ENCODE results near the gene GPC3. TPM values are rescaled to one million over a fixed set of nuclear protein-coding genes. Genes with fewer than 3 reads are reported as not detected.

Gene GPC3
- total and polyA plus RNA-seq, 2 donors (not counting 3 experiments of a cell fraction or from before 2014, with no cell fraction given): not detected

- Histone ChIP-seq H2AFZ (ENCODE audit: low read depth, low read length) (no peak overlapping the region), H3K9me1 (replicated peaks; ENCODE audit: control insufficient read depth, extremely low read depth, insufficient read depth, low read length) (no peaks in the 10 kb centered on the region), H3K9ac (replicated peaks; ENCODE audit: extremely low read depth, insufficient read depth, low read length) (no peak overlapping the region), H3K4me1 (ENCODE audit: control insufficient read depth, extremely low read depth, insufficient read depth, low read length) (no peaks in the 10 kb centered on the region), H3K4me3 (replicated peaks in 1 of 3; ENCODE audit: insufficient read depth in 1 of 3, low read depth in 1 of 3, low read length in 3 of 3) (no peak overlapping the region), H3K27ac (ENCODE audit: insufficient read depth, low read depth, low read length) (no peak overlapping the region), H3K4me2 (ENCODE audit: insufficient read depth, low read length) (no peak overlapping the region), H3K27me3 (ENCODE audit: control insufficient read depth in 2 of 2, insufficient read depth in 2 of 2, low read length in 2 of 2) (no peaks in the 10 kb centered on the region), H4K20me1 (replicated peaks; ENCODE audit: control insufficient read depth, extremely low read depth, insufficient read depth, low read length) (no peaks in the 10 kb centered on the region), H3K79me2 (ENCODE audit: control insufficient read depth, insufficient read depth, low read length) (no peaks in the 10 kb centered on the region), H3K9me3 (replicated peaks; ENCODE audit: control insufficient read depth, insufficient read depth, low read length) (no peaks in the 10 kb centered on the region), H3K36me3 (ENCODE audit: control insufficient read depth in 2 of 2, extremely low read depth in 1 of 2, insufficient read depth in 2 of 2, low read length in 2 of 2) (no peaks in the 10 kb centered on the region)
- dilution Hi-C loops (cut with MboI; ENCODE audit: extremely low pct_ligation_motif_present, low sequenced_read_pairs): no loop called here
- no TSS peak for BruUV-seq (replicated peaks)
- intact Hi-C loops (cut with micrococcal nuclease): no loop called here
- TF ChIP-seq MYC (IDR thresholded peaks at IDR 0.05; ENCODE audit: low read depth, low read length) (no peak), JUN (IDR thresholded peaks at IDR 0.05; ENCODE audit: borderline replicate concordance, insufficient read depth, insufficient read length, low read depth) (no peak), FOS (IDR thresholded peaks at IDR 0.05; ENCODE audit: borderline replicate concordance, insufficient read depth, low read length) (no peak), POLR2A (IDR thresholded peaks at IDR 0.05; ENCODE audit: low read depth, low read length) (no peak), EZH2 (IDR thresholded peaks at IDR 0.05; ENCODE audit: borderline replicate concordance, low read depth, low read length, severe bottlenecking) (no peak), POLR2AphosphoS5 (IDR thresholded peaks at IDR 0.05; ENCODE audit: insufficient read depth, low read depth, low read length) (no peak), MAX (IDR thresholded peaks at IDR 0.05; ENCODE audit: insufficient read depth, insufficient read length) (no peak), GATA2 (IDR thresholded peaks at IDR 0.05; ENCODE audit: insufficient read depth, insufficient read length, low read depth, low read length) (no peak)
- TF ChIP-seq, protein P1, sequence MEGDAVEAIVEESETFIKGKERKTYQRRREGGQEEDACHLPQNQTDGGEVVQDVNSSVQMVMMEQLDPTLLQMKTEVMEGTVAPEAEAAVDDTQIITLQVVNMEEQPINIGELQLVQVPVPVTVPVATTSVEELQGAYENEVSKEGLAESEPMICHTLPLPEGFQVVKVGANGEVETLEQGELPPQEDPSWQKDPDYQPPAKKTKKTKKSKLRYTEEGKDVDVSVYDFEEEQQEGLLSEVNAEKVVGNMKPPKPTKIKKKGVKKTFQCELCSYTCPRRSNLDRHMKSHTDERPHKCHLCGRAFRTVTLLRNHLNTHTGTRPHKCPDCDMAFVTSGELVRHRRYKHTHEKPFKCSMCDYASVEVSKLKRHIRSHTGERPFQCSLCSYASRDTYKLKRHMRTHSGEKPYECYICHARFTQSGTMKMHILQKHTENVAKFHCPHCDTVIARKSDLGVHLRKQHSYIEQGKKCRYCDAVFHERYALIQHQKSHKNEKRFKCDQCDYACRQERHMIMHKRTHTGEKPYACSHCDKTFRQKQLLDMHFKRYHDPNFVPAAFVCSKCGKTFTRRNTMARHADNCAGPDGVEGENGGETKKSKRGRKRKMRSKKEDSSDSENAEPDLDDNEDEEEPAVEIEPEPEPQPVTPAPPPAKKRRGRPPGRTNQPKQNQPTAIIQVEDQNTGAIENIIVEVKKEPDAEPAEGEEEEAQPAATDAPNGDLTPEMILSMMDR (IDR thresholded peaks at IDR 0.05; ENCODE audit: extremely low read depth in 1 of 2, insufficient read depth in 1 of 2, low read depth in 1 of 2, low read length in 2 of 2): no peak
- FAIRE-seq (no peak), DNase-seq (ENCODE audit: low read depth, low spot score) (no peak)
- ChIA-PET POLR2A (no interaction called here), CTCF (no interaction called here)
Measured at GRCh38 chrX:133926809-133927208, 58.6 kb downstream of the GPC3 start.
